DLD1 (cell line): Measurements from ENCODE around the gene GRIN1.

Experiments
- in situ Hi-C: cut with HindIII; loops from 2 replicates; pipeline ENCODE4 v1.10.0; 2017; ENCODE audit warnings: low sequenced_read_pairs

The GRIN1 gene

DNA sequence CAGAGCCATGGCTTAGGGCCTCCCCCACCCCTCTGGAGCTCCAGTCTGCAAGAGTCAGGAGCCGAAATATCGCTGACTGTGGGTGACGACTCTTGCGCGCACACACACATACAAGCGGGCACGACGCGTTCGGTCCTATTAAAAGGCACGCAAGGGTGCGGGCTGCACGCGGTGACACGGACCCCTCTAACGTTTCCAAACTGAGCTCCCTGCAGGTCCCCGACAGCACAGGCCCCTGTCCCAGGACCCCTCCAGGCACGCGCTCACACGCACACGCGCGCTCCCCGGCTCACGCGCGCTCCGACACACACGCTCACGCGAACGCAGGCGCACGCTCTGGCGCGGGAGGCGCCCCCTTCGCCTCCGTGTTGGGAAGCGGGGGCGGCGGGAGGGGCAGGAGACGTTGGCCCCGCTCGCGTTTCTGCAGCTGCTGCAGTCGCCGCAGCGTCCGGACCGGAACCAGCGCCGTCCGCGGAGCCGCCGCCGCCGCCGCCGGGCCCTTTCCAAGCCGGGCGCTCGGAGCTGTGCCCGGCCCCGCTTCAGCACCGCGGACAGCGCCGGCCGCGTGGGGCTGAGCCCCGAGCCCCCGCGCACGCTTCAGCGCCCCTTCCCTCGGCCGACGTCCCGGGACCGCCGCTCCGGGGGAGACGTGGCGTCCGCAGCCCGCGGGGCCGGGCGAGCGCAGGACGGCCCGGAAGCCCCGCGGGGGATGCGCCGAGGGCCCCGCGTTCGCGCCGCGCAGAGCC is at the start of gene GRIN1:
Gene GRIN1 (plus strand): TSS at position 433 of the 746 bp plus-strand sequence. CDS start 333 bp downstream, outside the sequence.
- in situ Hi-C loops, result no loop called here

DNA sequence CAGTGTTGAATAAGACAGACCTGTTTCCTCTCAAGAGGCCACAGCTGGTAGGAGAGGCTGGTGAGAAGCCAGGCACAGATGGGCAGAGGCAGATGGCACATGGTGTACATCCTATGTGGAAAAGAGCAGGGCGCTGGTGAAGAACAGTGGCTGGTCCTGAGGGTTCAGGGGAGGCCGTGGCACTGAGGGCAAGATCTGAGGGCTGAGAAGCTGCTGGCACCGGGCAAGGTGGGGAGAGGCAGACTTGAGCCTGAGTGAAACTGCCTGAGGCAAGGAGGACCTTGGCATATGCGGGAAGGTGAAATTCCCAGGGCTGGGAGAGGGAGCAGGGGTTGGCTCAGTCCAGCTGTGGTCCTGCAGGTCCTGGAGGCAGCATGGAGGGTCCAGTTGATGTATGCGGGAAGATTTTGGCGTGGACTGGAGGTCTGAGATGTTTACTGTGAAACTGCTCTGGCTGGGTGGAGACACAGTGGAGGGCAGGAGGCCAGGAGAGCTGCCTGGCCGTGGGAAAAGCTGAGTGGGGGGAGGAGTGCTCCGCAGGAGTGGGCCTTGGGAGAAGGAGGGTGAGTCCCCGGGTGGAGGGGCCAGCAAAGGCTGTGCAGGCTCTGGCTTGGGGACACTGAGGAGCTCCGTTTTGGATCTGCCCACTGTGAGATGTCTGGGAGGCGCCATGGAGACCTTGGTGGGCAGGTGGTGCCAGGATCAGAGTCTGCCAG is 49.6 kb upstream of the GRIN1 start:
- in situ Hi-C loops, result no loop called here

DNA sequence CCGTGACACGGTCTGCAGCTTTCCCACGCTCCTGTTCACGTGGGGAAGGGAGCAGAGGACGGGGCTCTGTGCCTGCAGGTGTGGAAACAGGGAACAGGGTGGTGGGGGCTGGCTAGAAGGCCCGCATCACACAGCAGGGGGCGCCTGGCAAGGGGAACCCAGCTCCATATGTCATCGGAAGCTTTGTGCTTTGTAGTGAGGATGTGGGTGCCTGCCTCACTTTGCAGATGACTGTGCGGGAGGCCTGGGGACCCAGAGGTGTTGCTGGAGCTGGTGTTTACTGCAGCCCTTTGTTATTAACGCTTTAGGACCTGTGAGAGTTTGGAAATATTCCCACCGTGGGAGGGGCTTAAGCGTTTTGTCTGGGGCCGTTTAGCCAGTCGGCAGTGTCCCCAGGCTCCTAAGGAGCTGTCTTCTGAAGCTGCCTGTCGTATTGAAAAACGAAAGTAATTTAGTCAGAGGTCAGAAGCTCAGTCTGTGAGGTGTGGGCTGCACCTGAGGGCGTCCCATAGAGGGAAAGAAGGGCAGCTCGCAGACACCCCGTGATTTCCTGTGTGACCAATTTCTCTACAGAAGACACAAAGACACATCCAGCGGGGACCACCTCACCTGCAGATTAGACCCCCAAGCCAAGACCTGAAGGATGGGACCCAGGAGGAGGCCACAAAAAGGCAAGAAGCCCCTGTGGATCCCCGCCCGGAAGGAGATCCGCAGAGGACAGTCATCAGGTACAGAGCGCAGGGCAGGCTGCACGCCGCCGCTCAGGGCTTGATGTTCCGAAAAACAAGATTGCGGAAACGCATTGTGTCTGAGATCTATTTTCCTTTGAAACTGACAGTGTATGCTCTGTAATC is 43.1 kb upstream of the GRIN1 start:
- in situ Hi-C loops, result no loop called here

DNA sequence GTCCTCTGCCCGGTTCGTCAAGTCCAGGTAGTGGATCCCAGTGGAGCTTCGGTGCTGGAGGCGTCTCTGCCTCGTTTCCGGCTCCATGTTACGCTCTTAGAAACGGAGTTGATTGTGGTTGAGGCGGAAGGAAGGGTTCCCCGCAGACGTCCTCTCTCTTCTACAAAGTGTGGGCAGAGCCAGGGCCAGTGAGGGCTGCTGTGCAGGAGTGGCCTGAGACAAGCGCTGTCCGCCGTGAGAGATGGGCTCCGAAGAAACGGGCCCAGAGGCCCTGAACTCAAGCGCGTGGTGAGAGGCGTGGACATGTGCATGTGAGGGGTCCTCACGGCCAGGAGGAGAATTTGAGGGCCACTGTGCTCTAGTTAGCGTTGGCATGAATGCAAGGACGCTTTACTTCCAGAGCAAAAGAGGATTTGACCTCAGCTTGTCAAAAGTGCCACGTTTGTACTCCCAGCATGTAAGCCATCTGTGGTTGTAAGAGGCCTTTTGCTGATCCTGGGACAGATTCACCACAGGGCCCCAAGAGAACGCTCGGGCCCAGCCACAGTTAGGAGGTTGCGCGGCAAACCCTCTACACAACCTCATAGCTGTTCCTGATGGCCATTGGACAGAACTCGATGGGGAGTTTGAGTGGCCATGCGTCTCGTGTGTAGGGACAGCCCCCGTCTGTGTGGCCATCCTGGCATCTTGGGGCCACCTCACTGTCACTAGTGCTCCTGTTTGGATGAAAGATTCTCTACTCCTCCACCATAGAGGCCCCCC is 42.0 kb upstream of the GRIN1 start:
- in situ Hi-C loops, result no loop called here

DNA sequence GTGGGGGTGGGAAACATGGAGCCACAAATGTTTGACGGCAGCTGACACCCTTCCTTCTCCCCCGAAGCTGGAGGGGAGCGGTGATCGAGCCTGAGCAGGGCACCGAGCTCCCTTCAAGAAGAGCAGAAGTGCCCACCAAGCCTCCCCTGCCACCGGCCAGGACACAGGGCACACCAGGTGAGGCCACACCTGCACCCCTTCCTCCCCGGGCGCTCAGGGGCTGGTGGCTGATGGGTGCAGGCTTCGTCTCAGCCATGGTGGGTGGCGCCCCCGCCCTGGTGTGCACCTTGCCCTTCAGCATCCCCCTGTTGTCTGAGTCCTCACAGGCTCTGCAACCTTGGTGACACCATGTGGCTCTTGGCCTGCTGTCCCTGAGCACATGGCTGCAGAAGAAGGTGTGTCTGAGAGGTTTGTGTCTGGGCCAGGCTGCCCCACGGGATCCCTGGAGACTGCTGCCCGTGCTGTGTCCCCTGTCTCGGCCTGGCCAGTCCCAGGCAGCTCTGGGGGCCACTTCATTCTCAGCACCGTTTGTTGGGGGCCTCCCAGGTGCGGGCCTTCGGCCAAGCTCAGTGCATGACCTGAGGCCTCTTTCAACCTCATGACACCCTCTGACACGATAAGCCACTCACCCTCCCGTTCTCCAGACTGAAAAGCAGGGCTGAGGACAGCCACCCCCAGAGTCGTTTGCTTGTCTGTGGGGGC is 41.0 kb upstream of the GRIN1 start:
- in situ Hi-C loops, result no loop called here

DNA sequence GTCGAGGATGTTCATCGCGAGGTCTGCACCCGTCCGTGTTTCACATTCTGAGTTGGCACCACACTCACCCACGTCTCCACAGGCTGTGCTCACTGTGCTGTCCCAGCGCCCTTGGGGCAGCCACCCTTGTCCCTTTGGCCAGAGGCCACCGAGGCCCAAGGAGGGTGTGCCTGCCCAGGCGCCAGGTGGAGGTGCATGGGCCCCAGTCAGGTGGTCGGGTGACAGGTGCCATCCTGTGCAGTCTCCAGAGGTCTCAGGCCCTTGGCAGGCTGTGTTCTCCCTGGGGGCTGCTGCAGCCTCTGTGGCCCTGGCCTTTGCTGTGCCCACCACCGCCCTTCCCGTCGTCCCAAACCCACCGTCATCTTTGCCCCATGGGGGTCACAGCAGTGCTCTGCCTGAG is 39.7 kb upstream of the GRIN1 start:
- in situ Hi-C loops, result no loop called here

DNA sequence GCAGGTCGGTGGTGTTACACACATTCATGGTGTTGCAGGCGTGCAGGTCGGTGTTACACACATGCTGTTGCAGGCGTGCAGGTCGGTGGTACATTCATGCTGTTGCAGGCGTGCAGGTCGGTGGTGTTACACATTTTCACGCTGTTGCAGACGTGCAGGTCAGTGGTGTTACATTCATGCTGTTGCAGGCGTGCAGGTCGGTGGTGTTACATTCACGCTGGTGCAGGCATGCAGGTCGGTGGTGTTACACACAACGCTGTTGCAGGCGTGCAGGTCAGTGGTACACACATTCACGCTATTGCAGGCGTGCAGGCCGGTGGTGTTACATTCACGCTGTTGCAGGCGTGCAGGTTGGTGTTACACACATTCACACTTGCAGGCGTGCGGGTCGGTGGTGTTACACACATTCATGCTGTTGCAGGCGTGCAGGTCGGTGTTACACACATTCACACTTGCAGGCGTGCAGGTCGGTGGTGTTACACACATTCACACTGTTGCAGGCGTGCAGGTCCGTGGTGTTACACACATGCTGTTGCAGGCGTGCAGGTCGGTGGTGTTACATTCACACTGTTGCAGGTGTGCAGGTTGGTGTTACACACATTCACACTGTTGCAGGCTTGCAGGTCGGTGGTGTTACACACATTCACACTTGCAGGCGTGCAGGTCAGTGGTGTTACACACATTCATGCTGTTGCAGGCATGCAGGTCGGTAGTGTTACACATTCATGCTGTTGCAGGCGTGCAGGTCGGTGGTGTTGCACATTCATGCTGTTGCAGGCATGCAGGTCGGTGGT is 35.6 kb upstream of the GRIN1 start:
- in situ Hi-C loops, result no loop called here

DNA sequence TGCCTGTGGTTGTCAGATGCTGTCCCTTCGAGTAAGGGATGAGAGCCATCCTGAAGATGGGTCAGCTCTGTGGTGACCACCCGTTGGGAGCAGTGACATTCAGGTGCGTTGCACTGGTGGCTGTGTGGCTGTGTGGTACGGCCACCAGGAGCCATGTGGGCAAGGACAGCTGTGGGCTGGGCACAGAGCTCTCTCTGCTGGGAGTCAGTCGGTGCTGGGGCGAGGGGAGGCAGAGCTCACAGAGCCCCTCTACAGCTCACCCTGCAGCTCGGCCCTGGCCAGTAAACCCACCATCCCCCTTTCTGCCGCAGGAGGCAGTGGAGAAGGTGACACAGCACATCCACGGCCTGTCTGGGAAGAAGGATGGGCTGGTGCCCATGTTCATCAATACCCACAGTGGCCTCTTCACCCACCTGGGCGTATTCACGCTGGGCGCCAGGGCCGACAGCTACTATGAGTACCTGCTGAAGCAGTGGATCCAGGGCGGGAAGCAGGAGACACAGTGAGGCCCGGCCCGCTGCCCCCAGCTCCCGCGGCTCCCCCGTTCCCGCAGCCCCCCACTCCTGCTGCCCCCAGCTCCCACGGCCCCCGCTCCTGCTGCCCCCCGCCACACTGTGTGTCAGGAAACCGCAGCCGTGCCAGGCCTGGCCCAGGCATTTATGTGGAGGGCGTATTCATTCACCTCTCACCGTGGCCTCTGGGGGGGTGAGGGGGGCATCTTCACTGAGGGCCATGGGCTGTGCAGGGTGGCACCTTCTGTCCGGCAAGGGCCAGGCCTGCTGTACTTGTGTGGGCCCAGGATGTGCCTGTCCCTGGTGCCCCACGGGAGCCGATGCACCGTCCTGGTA is 32.9 kb upstream of the GRIN1 start:
- in situ Hi-C loops, result no loop called here

DNA sequence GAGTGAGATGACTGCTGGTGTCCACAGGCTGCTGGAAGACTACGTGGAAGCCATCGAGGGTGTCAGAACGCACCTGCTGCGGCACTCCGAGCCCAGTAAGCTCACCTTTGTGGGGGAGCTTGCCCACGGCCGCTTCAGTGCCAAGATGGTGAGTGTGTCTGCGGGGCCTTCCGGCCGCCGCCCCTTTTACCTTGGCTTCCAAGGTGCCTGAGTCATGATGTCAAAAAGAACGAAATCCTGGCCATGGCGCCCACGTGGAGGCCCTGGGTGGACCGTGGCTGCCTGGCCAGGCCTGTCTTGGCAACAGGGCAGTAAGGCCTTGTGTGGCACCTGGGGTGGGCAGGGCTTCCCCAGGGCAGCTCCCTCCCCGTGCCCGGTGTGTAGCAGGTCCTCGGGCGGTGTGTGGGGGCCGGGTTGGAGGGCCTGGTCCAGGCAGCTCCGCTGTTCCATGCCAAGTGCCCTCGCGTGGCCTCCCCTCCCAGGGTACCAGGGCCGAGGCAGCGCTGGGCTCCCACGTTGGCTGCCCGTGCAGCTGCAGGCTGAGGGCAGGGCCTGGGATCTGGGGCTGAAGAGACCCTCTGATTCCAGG is 32.2 kb upstream of the GRIN1 start:
- in situ Hi-C loops, result no loop called here

DNA sequence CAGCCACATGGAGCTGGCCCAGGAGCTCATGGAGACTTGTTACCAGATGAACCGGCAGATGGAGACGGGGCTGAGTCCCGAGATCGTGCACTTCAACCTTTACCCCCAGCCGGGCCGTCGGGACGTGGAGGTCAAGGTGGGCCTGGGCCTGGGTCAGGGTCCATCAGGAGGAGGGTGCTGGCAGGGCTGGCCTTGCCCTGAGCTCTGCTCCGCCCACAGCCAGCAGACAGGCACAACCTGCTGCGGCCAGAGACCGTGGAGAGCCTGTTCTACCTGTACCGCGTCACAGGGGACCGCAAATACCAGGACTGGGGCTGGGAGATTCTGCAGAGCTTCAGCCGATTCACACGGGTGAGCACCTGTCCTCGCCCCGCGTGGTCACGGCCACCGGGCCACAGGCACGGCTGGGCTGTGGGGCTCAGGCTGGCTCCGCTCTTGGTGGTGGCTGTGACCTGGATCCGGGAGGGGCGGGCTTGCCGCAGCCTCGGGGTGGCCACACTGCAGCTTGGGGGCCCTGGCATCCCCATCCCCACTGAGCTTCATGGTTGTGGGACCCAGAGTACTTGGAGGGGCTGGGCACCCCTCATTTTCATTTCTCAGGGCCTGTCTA is 31.5 kb upstream of the GRIN1 start:
- in situ Hi-C loops, result no loop called here

DNA sequence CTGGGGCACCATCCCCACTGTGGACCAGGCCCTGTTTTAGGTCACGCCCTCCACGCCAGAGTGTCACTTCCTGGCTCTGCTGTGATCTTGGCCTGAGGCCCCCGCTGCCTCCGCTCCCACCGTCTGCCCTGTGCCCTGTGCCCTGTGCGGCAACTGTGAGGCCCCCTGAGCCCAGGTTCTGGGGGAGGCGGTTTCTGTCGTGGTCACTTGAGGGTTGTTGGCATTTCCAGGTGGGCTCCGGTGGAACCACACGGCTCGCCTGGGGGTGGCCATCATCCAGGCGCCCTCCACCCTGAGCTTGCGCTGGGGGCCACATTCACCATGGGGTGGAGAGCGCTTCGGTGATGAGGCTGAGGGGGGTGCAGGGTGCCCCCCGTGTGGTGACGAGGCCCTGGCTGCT is 31.0 kb upstream of the GRIN1 start:
- in situ Hi-C loops, result no loop called here

DNA sequence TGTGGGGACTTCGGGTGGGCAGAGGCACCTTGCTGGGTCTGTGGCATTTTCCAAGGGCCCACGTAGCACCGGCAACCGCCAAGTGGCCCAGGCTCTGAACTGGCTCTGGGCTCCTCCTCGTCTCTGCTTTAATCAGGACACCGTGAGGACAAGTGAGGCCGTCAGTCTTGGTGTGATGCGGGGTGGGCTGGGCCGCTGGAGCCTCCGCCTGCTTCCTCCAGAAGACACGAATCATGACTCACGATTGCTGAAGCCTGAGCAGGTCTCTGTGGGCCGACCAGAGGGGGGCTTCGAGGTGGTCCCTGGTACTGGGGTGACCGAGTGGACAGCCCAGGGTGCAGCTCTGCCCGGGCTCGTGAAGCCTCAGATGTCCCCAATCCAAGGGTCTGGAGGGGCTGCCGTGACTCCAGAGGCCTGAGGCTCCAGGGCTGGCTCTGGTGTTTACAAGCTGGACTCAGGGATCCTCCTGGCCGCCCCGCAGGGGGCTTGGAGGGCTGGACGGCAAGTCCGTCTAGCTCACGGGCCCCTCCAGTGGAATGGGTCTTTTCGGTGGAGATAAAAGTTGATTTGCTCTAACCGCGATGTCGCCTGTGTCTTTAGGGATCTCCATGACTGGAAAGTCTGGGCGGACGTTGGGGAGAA is 30.2 kb upstream of the GRIN1 start:
- in situ Hi-C loops, result no loop called here

DNA sequence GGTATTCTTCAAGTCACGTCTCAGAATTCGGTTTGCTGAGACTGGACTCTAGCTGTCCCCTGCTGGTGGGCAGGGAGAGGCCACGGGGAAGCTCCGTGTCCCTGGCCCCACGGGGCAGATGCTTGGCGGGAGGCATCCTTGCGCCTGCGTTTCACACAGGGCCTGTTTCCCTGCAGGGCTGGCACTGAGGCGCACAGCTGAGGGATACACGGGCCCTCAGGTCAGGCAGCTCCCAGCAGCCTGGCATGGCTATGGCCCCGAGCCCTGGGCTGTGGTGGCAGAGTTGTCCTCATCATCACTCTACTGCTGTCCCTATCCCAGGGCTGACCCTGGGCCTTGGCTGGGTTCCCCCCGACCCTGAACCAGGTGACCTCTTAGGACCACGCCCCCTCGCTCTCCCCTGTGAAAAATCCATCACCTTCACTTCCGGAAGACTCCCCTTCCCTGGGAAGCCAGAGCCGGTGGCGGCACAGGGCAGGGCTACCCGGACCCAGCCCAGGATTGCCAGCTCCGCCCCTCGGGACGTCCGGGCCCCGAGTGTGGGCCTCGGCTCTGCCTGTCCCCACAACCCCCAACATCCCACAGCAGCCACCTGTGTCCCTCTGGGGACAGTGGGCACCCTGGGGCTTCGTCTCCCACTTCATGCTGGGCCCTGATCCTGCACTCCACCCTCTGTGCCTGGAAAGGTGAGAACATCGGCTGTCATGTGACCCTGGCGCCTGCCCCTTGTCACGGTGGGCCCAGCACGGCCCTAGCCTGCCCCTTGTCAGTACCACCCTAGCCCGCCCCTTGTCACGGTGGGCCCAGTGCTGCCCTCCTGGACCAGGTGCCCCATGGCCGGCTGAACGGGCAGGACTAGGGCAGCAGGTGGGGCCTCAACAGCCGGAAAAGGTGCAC is 29.5 kb upstream of the GRIN1 start:
- in situ Hi-C loops, result no loop called here

DNA sequence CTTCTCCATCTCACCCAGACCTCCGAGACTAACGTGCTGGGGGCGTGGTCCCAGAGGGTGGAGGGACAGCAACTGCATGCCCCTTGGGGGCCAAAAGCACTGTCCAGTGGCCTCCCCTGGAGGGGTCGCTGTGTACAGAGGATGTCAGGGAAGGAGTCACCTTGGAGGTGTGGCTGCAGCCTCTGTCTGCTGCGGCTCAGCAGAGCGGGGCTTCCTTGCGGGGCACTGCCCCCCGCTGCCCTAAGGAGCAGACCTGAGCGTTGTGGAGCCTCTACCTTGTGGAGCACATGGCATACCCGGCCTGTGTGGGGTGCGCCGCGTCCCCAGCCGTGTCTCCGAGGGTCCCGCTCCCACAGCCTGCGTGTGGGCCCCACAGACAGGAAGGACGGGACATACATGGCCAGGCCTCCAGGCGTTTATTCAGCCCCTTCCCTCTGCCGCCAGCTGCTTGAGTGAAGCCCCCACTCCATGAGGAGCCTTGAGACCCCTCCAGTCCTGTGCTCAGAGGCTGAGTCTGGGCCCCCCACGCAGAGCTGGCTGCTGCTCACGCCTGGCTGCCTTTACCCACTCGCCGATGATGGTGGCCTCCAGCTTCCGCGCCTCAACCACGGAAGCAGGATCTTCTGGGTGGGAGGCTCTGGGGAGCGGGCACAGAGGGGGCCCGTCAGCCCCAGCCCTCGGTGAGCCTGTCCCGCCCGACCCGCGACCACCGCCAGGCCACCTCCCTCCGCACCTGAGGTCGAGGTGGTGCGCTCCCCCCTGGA is 28.6 kb upstream of the GRIN1 start:
- in situ Hi-C loops, result no loop called here
